Kidney epithelial cell (primary cell): ENCODE measurements around the gene AOAH. TPM values are rescaled to one million over a fixed set of nuclear protein-coding genes. Genes with fewer than 3 reads are reported as not detected.

ENCODE experiments used
- DNase-seq: peaks from one replicate; pipeline ENCODE4 v3.0.0-alpha.2; 2010; ENCODE audit warnings: low read depth
- H3K27me3 ChIP-seq: 2 replicates; pipeline ENCODE4 v1.6.0; 2011; ENCODE audit warnings: low read length; ENCODE audit not compliant: control insufficient read depth, insufficient read depth
- H3K36me3 ChIP-seq: 2 replicates; pipeline ENCODE4 v1.5.1; 2011; ENCODE audit warnings: low read length; ENCODE audit not compliant: control insufficient read depth, insufficient read depth
- H3K4me3 ChIP-seq: 2 replicates; pipeline ENCODE4 v1.5.1; 2011; ENCODE audit warnings: low read depth, mild to moderate bottlenecking, control low read depth, low read length
- total RNA-seq: library from RNA; depleted of rRNA; stranded (reverse); fragments of >200 nt; gene quantifications from 2 replicates; pipeline ENCODE4 v1.2.3, GENCODE V29; 2015
- TF ChIP-seq, protein P1 (sequence below): IDR thresholded peaks from 2 replicates; pipeline ENCODE4 v1.5.1; 2011; ENCODE audit warnings: mild to moderate bottlenecking, moderate library complexity, low read length, control low read depth, inconsistent platforms; ENCODE audit not compliant: insufficient read depth, poor library complexity, severe bottlenecking

Gene AOAH
- total RNA-seq, 1 donor from 2014 or later: 4.4 TPM

DNA sequence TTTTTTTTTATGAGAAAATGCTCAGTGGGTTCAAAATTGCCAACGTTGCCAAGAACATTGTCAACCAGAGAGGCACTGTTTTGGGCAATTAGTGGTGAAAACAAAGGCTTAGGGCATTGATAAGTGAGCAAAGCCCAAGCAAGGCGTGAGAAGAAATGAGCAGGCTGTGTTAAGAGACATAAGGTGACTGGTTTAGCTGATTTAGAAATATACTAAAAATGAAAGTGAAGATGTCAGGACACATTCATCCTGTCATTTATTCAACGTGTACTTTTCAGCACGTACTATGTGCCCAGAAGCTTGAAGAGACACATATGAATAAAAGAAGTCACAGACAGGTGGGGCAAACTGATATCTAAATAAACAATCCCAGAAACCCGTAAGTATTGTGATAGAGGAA, 31.8 kb downstream of the AOAH start:
- Histone ChIP-seq H3K36me3 (no peaks in the 10 kb centered on the region), H3K27me3 (no peaks in the 10 kb centered on the region), H3K4me3 (no peak overlapping the region)
- no peak for DNase-seq
- TF ChIP-seq, protein P1, sequence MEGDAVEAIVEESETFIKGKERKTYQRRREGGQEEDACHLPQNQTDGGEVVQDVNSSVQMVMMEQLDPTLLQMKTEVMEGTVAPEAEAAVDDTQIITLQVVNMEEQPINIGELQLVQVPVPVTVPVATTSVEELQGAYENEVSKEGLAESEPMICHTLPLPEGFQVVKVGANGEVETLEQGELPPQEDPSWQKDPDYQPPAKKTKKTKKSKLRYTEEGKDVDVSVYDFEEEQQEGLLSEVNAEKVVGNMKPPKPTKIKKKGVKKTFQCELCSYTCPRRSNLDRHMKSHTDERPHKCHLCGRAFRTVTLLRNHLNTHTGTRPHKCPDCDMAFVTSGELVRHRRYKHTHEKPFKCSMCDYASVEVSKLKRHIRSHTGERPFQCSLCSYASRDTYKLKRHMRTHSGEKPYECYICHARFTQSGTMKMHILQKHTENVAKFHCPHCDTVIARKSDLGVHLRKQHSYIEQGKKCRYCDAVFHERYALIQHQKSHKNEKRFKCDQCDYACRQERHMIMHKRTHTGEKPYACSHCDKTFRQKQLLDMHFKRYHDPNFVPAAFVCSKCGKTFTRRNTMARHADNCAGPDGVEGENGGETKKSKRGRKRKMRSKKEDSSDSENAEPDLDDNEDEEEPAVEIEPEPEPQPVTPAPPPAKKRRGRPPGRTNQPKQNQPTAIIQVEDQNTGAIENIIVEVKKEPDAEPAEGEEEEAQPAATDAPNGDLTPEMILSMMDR: no peak

DNA sequence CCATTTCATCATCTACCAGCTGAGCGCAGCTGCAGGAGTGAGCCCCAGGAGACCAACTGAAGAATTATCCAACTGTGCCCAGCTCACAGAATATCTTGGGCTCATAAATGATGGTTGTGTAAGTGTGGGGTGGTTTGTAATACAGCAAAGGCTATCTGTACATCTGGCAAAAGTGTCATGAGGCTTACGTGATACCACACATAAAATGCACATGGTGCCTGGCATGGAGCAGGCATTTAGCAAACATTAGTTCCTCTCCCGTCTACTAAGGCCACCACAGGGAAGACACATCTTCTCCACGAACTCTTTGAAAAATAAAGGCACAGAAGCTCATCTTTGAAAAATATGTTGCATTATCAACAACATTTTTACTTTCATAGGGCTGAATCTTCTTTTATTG, 32.3 kb downstream of the AOAH start:
- H3K27me3 ChIP-seq: no peaks in the 10 kb centered on the region

DNA sequence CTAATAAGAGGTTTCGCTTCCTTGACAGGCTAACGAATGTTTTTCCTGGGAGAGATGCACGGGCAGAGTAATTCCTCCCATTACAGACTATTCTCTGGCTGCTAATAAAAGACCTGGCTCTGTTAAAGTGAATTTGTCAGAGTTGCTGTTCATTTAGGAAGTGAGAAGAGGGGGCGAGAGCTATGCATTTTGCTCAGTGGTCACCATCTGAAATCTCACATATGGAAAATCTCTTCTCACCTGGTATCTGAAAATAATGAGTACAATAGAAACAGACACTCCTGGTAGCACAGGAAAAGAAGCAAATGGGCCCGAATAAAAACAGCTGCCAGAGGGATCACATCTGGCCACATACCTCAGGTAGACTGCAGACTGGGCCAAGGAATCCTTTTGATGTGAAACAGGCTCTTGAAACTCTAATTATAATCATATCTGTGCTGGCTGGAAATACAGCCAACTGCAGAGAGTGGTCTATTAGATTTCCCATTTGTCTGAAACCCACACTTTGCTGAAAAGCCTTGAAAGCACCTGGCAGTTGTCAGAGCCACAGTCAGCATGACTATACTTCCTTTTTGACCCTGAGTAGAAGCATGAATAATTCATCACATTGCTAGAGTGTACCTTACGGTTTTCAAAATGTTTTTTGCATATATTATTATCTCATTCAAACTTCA, 33.6 kb downstream of the AOAH start:
- no peaks in the 10 kb centered on the region for H3K27me3 ChIP-seq
- no peak for DNase-seq
- H3K4me3 ChIP-seq: no peak overlapping the region
- TF ChIP-seq, protein P1: no peak
- H3K36me3 ChIP-seq: no peaks in the 10 kb centered on the region

More for the DNA sequence above, 32.3 kb downstream of the AOAH start:
- no peak for DNase-seq
- TF ChIP-seq, protein P1: no peak
- no peaks in the 10 kb centered on the region for H3K36me3 ChIP-seq
- H3K4me3 ChIP-seq: no peak overlapping the region

GRCh38 chr7:36690041-36690440, 34.3 kb downstream of the AOAH start:
- TF ChIP-seq, protein P1: no peak
- Histone ChIP-seq H3K4me3 (no peak overlapping the region), H3K27me3 (no peaks in the 10 kb centered on the region), H3K36me3 (no peaks in the 10 kb centered on the region)
- DNase-seq: no peak

DNA sequence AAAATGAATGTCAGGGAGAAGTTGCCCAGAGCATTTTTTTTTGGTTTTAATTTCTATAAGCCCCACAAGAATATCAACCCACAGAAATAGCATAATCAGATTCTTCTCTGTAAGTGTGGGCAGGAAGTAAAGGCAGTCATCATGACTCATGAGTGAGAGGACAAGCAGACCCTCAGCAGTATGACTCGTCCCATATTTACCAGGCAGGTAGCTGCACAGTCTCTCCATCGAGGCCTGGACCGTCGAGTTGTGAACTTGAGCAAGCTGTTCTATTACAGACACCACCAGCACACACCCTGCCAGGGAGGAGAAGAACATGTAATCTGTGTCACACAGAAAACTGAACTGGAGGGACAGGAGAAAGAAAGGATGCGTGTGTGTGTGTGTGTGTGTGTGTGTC, 37.8 kb downstream of the AOAH start:
- Histone ChIP-seq H3K4me3 (no peak overlapping the region), H3K27me3 (no peaks in the 10 kb centered on the region), H3K36me3 (no peaks in the 10 kb centered on the region)
- TF ChIP-seq, protein P1: no peak
- peak; percentile 35 for DNase-seq

DNA sequence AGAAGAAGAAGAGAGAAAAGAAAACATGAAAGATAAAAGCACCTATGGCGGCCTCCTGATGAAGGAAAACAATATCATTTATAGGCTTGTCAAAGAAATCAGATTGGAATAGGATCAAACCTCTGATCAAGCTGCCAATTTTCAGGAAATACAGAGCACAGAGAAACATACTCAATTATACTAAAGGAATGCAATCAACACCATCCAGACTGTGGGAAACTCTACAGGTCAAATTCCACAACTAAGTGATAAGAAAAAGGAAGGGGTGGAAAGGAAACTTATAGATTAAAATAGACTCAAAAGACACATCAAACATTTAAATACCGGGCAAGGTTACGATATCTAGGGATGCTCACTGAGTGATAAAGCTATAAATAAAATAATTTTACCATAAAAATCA, 39.3 kb downstream of the AOAH start:
- H3K36me3 ChIP-seq: no peaks in the 10 kb centered on the region
- no peak for DNase-seq
- no peaks in the 10 kb centered on the region for H3K27me3 ChIP-seq
- TF ChIP-seq, protein P1: no peak
- no peak overlapping the region for H3K4me3 ChIP-seq
